MV-4-11 (cell line): ENCODE measurements around the gene PPP1R9B.

Source experiments
- DNase-seq: peaks from one replicate; lab custom pipeline; 2025; lab: John Stamatoyannopoulos, UW

PPP1R9B gene

GRCh38 chr17:50150354-50151040, at the start of gene PPP1R9B:
Gene PPP1R9B (minus strand): TSS chr17:50150677. CDS start chr17:50150513, 164 bp downstream.
- DNase-seq = no peak

GRCh38 chr17:50199803-50200456, 49.5 kb upstream of the PPP1R9B start:
- DNase-seq = peak; percentile 52

DNA sequence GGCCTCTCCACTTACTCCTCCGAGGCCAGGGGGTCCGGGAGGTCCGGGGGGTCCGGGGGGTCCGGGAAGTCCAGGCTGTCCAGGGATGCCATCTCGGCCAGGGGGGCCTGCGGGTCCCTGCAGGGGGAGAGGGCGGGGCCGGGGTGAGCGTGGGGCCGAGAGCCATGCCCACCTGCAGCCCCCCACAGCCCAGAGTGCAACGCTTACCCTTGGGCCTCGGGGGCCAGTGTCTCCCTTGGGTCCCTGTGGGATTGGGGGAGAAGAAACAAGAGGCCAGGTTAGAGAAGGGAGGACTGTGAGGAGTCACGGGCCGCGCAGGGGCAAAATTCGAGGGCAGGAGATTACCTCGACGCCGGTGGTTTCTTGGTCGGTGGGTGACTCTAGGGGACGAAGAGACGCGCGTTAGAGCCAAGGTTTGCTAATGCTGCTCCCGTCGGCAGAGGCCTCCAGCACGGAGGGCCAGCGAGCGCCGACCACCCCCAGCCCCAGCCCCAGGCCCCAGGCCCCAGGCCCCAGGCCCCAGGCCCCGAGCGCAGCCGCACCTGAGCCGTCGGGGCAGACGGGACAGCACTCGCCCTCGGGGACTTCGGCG, 48.8 kb upstream of the PPP1R9B start:
- no peak for DNase-seq

GRCh38 chr17:50198026-50198669, 47.7 kb upstream of the PPP1R9B start:
- peak; percentile 59 for DNase-seq

GRCh38 chr17:50196826-50197225, 46.3 kb upstream of the PPP1R9B start:
- no peak for DNase-seq

DNA sequence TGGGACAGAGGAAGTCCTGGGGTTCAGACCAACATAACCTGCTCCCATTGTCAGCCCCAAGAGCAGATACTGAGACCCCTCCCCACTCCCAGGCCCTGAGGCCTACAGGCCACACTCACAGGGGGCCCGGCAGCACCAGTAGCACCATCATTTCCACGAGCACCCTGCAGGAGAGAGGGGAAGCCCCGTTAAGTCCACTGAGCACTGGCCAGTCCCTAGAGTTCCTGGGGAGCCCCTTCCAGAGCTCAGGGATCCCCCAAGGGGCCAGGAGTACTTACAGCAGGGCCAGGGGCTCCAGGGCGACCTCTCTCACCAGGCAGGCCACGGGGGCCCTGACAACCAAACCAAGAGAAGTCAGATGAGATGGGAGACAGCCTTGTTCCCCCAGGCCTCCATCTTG, 45.6 kb upstream of the PPP1R9B start:
- no peak for DNase-seq

DNA sequence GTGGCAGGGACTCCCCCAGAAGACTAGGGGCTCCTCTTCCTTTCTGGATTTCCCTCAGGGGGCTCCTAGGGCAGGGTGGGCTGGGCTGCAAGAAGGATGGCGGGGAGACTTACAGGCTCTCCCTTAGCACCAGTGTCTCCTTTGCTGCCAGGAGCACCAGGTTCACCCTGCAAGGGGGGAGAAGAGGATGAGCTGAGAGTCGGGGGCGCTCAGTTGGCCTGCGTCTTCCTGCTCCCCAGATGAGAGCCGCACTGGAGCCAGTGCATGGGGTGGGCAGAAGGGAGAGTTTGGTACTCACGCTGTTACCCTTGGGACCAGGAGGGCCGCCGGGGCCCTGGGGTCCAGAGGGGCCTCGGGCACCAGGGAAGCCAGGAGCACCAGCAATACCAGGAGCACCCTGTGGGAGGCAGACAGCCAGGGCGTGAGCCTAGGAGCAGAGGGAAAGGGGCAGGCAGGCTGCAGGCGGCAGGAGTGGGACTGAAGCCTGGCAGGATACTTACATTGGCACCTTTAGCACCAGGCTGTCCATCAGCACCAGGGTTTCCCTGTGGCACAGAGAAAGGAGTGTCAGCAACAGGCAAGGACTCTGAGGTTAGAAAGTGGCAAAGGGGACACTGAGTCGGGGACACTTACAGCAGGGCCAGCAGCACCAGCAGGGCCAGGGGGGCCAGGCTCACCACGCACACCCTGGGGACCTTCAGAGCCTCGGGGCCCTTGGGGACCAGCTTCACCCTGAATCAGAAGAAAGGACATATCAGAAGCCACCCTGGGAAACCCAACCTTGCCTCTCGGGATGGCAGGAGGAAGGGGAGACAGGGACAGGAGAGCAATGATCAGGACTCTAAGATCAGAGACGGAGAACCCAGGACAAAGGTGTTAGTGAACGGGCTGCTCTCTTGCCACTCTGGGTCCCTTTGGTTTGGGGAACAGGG, 44.7 kb upstream of the PPP1R9B start:
- DNase-seq = no peak

DNA sequence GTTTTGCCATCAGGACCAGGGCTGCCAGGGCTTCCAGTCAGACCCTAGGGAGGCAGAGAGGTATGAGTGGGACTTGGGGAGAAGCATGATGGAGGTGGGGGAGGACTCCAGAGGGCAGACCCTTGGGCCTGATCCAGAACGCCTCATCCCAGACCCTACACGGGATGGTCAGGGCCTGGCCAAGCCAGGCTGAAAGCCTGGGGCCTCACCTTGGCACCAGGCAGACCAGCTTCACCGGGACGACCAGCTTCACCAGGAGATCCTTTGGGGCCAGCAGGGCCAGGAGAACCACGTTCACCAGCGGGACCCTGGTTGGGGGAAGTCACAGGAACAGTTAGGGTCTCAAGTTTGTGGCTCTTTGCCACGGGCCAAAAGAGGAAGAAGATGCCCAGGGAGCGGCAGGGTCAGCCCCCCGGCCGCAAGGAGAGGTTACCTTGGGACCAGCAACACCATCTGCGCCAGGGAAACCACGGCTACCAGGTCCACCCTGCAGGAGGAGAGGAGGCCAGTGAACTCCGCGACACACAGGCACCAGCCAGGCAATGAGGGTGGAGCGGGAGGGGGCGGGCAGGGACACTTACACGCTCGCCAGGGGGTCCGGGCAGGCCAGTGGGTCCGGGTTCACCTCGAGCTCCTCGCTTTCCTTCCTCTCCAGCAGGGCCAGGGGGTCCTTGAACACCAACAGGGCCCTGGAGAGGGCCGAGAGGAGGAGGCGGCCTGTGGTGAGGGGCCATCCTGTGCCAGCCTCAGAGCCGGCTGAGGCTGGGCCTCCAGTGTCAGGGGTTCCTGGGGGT, 43.9 kb upstream of the PPP1R9B start:
- no peak for DNase-seq

DNA sequence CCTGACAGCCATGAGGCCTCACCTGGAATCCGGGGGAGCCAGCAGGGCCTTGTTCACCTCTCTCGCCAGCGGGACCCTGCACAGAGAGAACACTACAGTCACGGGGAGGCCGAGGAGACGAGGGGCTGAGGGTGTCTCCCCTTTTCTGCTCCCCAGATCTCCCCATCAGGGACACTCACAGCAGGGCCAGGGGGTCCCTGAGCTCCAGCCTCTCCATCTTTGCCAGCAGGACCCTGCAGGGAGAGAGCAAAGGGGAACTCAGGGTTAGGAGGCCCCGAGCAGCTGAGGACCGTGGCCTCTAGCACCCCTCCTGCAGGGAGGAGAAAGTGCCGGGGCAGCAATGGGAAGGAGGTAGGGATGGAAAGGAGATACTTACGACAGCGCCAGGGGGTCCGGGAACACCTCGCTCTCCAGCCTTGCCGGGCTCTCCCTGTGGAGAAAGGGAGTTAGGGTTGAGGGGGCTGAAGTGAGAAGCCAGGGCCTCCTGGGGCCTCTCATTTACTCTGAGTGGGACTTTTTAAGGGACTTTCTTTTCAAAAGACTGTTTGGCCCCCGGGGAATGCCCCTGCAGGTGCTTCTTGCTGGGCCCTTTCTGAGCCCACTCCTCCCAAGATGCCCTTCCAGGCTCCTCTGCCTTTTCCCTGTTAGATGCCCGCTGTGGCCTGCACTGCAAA, 42.3 kb upstream of the PPP1R9B start:
- no peak for DNase-seq

DNA sequence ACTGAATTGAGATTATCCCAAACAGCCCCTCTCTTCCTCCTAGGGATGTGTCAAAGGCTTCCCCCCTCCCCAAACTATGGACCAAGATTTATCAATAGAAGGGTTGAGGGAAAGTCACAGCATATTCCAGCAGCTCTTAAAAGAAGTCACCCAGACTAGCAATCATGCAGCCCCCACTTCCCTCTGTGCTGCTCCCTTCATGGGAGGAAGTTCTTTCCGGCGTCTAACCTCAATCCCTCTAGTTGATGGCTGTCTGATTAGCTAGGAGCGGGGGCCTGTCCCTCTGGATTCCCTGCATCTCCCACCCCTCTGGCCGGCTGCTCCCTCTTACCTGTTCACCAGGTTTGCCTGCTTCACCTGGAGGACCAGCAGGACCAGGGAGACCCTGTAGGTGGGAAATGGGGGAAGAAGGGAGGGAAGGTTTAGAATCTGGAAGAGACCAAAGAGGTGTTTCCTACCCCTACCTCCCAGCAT, 41.7 kb upstream of the PPP1R9B start:
- DNase-seq = no peak

GRCh38 chr17:50191359-50192143, 41.1 kb upstream of the PPP1R9B start:
- no peak for DNase-seq

DNA sequence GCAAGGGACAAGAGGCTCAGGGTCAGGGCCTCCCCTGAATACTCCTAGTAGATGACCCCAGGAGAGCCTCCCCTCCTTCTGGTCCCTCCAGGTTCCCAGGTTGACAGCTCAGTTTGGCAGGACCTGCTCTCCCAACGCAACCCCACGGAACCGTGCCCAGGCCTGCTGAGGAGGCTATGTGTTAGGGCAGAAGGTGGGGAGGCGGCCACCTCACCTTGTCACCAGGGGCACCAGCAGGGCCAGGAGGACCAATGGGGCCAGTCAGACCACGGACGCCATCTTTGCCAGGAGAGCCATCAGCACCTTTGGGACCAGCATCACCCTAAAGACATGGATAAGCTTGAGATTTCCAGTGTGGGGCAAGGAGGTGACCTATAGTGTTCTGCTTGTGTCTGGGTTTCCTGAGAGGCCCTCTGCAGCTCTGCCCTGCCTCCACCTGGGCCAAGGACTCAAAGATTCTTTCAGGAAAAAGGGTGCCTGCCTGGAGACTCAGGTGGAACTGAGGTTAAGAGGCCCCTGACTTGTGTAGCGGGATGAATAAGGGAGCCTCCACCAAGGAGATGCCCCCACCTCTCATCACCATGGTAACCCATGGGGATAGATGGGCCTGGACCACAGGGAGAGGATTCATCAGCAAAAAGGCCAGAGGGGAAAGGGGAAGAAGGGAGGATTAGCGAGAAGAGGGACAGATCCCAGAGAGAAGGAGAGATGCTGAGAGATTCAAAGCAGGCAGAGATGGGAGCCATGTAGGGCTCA, 40.3 kb upstream of the PPP1R9B start:
- DNase-seq = no peak

DNA sequence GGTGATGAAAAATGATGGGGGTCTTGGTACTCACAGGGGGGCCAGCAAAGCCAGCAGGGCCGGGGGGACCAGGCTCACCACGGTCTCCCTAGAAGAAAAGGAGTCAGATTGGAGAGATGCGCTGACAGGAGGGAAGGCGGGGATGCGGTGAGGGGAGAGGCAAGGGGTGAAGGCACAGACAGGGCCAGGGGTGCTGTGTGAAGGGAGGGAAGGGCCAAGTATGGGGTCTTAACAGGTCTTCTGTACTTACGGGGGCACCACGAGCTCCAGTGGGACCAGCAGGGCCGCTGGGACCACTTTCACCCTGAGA, 39.8 kb upstream of the PPP1R9B start:
- no peak for DNase-seq

- DNase-seq = no peak
These were observed 39.2 kb upstream of the PPP1R9B start for GRCh38 chr17:50189550-50190292.

DNA sequence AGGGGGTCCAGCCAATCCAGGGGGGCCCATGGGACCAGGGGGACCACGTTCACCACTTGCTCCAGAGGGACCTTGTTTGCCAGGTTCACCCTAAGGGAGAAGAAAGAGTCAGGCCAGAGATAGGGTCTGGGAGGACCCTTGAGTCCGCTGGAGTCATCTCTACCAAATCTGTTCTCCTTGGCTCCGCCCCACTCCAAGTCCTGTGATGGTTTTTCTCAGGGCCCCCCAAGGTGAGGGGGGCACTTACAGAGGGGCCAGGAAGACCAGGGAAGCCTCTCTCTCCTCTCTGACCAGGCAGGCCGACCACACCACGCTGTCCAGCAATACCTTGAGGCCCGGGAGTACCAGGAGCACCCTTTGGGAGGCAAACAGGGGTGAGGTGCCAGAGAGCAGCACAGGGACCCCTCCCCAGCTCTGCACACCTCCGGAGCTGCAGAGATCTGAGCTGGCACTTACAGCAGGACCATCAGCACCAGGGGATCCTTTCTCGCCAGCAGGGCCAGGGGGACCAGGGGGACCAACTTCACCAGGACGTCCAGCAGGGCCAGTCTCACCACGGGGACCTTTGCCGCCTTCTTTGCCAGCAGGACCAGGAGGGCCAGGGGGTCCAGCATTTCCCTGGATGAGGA, 38.6 kb upstream of the PPP1R9B start:
- no peak for DNase-seq

GRCh38 chr17:50188531-50188920, 38.0 kb upstream of the PPP1R9B start:
- DNase-seq = no peak

DNA sequence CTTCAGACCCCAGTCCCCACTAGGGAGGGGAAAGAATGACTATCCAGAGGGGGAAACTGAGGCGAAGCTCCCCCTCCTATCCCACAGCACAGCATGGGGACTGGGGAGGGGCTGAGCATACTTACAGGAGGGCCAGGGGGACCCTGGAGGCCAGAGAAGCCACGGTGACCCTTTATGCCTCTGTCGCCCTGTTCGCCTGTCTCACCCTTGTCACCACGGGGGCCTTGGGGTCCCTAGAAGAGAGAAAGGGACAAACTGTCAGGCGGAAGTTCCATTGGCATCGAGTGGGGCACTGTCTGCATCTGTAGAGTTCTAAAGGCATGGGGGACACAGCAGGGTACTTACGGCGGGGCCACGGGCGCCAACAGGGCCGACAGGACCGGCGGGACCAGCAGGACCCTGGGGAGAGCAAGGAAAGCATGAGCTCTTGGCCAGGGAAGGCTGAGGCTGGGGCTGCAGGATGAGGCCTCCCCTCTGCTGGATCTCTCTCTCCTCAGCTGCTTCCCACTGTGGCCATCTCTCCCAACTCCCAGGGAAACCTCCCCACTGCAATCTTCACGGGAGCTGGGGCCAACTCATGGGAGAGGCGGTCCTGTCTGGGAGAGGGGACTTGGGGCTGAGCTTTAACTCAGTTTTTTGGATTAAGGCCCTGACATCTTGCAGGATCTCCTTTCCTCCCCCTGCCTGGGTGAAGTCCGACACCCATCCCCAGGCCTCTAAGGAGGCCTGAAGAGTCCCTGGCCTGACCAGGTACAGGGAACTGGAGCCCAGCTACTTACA, 37.5 kb upstream of the PPP1R9B start:
- DNase-seq = no peak
